RCC 7860 (cell line): ENCODE data around the gene ACTL8.

Experiments used
- DNase-seq: peaks from one replicate; pipeline ENCODE4 v3.0.0-alpha.2; 2015; ENCODE audit warnings: low spot score
- FAIRE-seq: peaks from 2 replicates; lab custom pipeline; 2012; peaks lifted over from hg19 to GRCh38; lab: Jason Lieb, UNC

ACTL8 gene

GRCh38 chr1:17837233-17838030, 82.3 kb downstream of the ACTL8 start:
- DNase-seq = no peak
- no peak for FAIRE-seq

DNA sequence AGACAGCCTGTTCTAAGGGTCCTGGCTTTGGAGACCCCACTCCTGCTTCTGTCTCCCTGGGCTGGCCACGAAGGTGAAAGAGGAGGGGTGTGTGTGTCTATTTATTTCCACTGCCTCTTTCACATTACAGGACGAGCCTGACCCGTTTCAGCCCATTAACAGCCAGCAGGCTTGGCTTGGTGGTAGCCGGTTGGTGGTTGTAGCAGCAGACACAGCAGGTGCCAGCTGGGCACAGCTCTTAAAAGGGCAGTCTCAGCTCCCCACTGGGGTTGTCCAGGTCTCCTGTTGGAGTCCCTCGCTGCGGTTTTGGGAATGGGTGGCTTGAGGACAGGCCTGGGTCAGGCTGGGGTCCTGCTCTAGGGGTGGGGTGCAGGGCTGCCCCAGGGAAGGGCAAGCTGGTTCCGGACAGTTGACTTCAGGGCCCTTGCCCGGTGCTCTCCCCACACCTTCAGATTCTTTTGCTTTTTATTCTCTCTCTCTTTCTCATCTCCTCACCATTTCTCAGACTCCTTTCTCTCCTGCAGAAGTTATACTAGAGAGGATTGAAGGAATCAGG, 84.6 kb downstream of the ACTL8 start:
- FAIRE-seq (no peak), DNase-seq (no peak)

DNA sequence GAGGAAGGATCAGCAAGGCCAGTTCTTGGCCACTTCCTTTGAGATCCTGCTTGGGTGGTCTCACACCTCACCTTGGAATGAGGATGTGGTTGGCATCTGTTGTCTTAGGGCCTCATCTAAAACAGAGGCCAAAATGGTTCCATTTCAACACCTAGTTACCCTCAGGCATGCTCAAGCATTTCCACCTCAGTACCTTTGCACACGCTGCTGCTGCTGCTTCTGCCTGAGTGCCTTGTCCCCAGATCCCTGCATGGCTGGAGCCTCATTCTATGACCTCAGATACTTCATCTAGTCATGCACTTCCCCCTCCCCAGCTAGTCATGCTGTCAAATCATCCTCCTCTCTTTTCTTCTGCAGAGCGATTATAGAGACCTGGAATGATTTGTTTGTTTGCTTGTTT, 86.8 kb downstream of the ACTL8 start:
- DNase-seq (no peak), FAIRE-seq (no peak)

- FAIRE-seq (no peak), DNase-seq (no peak)
Observed at GRCh38 chr1:17842686-17843085, 87.6 kb downstream of the ACTL8 start.

DNA sequence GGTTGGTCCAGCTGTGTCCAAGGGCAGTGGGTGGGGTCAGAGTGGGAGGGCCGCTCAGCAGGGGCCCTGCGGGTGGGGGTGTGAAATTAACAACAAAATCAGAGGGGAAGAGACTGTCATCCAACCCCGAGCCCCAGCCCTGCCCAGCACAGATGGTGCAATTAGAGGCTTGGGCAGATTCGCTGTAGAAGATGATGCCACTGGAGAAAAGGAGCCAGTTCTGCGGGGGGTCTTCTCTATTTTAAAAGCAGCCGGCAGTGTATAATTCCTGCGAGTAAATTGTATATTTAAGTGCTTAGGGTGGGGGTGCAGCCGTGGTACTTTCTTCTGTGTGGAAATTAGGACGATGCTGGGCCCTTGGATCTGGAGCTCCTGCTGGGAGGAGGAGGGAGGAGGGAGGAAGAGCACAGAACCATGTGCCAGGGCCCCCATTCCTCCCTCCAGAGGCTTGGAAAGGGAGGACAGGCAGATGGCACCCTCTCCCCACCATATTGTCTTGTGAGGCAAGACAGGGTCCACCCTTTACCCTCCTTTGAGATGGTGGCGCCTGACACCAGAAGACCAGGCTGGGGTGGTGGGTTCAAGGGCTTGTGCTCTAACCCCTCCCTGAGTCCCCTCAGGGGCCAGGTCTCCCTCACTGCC, 89.2 kb downstream of the ACTL8 start:
- FAIRE-seq = no peak
- DNase-seq = no peak

DNA sequence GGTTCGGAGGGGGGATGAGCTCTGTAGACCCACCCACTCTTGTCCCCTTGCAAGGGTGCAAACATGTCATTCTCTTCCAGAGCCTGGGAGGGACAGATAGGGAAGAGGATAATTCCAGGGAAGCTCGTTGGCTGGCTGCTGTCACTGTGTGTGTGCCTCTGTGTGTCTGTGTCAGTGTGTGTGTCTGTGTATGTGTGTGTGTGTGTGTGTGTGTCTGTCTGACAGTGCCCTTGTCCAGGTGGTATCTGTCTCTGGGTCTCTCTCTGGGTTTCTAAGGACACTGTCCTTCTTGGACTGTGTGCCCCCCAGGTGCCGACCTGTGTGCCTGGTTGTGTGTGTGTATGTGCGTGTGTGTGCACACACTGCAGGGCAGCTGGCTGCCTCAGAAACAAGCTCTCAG, 90.5 kb downstream of the ACTL8 start:
- no peak for FAIRE-seq
- DNase-seq = no peak

DNA sequence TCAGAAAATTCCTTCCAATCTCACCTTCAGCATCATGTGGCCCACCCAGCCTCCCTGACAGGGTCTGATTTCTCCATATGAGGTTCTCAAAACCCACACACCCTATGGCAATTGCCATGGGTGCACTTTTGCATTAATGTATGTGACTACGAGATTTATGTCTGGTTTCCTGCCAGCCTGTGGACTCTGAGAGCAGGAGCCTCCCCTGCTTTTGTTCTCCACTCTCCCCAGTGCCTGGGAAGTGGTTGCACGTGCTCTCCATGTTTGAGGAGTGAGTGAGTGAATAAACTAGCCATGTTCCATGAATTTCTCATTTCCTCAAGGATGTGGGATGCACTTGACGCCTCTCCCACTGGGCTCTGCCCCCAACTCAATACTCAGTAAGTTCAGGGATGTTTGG, 91.2 kb downstream of the ACTL8 start:
- FAIRE-seq = no peak

GRCh38 chr1:17847111-17847510, 92.0 kb downstream of the ACTL8 start:
- FAIRE-seq = no peak
- DNase-seq = no peak

More for the DNA sequence above, 91.2 kb downstream of the ACTL8 start:
- no peak for DNase-seq

DNA sequence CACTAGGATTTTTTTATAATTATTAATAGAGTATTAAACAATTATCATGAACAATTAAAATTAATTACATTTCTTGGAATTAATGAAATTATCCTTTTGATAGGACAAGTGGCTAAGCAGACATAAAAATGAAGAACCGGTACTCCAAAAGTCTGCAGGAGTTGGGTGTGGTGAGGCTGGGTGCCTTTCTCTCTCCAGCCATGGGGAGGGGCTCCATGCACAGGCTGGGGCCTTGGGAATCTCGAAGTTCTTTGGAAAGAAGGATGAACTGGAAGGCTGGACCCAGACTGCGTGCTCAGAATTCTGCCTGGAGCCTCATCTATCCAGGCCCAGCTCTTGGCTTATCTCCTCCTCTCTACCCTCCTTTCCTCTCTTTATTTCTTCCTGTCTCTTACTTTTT, 94.1 kb downstream of the ACTL8 start:
- peak; percentile 10 for DNase-seq
- no peak for FAIRE-seq

DNA sequence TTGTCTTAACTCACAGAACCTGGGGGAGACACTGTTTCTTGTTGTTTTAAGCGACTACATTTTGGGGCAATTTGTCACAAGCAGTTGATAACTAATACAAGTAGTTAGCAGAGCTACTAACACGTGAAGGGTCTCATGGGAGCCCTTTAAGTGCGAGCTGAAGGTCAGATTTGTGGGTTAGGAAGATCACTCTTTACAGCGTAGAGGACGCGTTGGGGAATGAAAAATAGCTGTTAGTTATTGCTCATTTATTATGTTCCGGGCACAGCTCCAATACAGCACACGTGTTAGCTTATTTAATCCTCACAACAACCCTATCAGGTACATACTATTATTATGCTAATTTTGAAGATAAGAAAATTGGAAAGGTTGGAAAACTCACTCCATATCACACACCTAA, 95.9 kb downstream of the ACTL8 start:
- DNase-seq (no peak), FAIRE-seq (no peak)

DNA sequence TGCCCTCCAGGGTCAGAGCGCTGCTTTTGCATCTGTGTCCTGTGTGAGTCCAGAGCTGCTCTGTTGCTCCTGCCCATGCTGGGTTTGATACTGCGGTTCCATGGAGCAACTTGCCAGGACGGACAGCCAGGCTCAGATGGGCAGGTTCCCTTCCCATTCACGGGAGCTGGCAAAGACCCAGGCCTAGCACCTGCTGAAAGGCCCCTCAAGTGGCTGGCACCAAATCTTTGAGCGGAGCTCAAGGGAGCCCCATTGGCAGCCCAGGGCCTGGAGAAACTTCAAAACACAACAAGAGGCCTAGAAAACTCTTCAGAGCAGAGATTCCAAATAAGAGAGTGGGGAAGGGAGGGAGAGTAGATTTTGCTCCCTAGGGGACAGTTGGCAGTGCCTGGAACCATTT, 97.2 kb downstream of the ACTL8 start:
- FAIRE-seq (no peak), DNase-seq (no peak)

GRCh38 chr1:17853241-17853935, 98.3 kb downstream of the ACTL8 start:
- no peak for DNase-seq
- no peak for FAIRE-seq

DNA sequence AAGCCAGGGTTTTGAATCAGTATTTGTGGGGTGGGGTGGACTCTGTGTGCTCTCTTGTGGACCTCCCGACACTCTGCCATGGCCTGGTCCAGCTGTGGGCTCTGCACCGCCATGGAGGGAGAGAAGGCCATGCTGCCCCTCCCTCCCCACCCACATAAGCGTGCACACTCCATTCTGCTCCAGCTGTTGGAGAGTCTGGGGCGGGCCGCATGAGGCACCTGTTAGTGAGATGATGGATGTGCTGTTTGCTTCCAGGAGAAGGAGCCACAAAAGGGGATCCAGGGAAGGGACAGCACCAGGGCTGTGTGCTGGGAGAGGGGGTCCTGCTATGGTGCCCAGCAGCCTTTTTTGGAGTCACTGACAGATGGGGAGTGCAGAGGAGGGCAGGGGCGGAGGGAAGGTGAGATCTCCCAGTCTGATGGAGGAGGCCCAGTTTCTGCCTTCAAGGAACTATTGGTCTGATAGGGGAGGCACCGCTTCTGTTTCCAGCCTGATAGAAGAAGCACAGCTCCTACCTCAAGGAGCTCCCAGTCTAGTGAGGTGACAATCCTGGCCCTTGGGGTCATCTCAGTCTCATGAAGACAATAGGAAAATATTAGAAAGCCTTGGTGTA, 101.5 kb downstream of the ACTL8 start:
- DNase-seq = no peak
- no peak for FAIRE-seq

GRCh38 chr1:17857109-17857499, 102.0 kb downstream of the ACTL8 start:
- DNase-seq = no peak
- FAIRE-seq = no peak

DNA sequence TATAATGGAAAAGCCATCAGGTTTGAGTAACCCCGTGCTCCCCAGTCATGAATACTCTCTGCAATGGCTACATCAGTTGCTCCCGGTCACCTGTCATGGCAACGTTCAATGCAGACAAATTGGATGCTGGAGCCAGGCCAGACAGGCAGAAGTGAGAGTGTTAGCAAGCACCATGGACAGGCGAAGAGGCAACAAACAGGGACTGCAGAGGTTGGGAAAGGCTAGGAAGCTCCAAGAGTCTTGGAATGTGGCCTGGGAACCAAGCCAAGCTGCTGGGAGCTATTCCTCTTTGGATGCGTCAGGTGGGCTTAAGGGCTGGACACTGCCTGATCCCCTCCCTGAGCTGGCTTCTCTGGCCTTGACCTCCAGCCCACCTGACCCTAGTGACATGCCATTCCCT, 102.9 kb downstream of the ACTL8 start:
- DNase-seq = peak; percentile 50
- no peak for FAIRE-seq

GRCh38 chr1:17860812-17861211, 105.7 kb downstream of the ACTL8 start:
- DNase-seq = no peak
- FAIRE-seq = no peak

DNA sequence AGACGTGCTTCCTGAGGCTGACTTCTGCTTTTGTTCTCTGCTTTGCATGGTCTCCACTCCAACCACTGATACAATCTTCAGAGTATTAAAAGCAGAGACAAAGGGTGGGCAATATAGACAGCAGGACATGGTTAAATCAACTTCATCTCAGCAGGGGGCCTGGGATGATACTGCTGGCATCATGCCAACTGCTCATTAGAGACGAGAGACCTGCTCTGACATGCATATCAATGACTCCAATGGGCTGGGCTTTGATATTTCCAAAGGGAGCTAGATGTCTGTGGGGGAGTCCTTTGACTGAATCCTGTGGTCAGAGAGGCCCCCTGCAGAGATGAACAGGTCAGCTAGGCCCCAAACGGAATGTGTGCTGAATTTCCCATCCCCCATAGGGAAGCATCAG, 106.6 kb downstream of the ACTL8 start:
- DNase-seq = peak; percentile 96
- FAIRE-seq = peak; percentile 96

DNA sequence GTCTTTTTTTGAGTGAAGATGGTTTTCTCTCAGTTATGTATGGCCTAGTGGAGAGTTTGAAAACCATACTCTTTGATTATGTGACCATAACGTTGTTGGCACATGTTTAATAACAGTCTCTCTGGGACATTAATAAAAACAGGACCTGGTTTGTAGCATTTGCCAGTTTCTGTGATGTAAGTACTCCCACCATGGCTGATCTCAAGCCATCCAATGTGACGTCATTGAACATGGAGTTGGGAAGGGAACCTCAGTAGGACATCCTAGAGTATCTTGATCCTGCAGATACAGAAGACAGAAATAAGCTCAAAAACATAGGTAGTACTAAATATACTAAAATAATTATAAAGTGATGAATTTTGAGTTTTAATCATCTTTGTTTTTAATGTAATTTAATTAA, 107.0 kb downstream of the ACTL8 start:
- DNase-seq (no peak), FAIRE-seq (no peak)

- peak; percentile 90 for DNase-seq
- FAIRE-seq = peak; percentile 92
Observed at GRCh38 chr1:17865912-17866739, 111.0 kb downstream of the ACTL8 start.

- DNase-seq (no peak), FAIRE-seq (no peak)
Observed at GRCh38 chr1:17866740-17867029, 111.6 kb downstream of the ACTL8 start.

- DNase-seq (no peak), FAIRE-seq (no peak)
Observed at GRCh38 chr1:17867470-17867869, 112.3 kb downstream of the ACTL8 start.
